Left lung (tissue), 10 donors: Measurements from ENCODE around the gene LCN10. TPM values are rescaled to one million over a fixed set of nuclear protein-coding genes. Genes with fewer than 3 reads are reported as not detected.

ENCODE experiments used
- ATAC-seq: fragments of 200-7000 bp; cut with Tn5 transposase; one replicate; pipeline ENCODE4 v1.9.1; 2020; ENCODE audit warnings: moderate library complexity
- DNase-seq, 4 donors: peaks; one replicate each; pipeline ENCODE4 v3.0.0-alpha.2; 2013 to 2020
- H3K27ac ChIP-seq, 2 donors: fragments of 200-600 bp; sonication (generic) in 1 of 2; one replicate each; pipeline versions ENCODE4 v1.5.0 to v1.8.0; 2020 to 2021
- H3K27me3 ChIP-seq, 2 donors: fragments of 200-600 bp; sonication (generic) in 1 of 2; one replicate each; pipeline versions ENCODE4 v1.5.0 to v1.8.0; 2020 to 2021
- H3K36me3 ChIP-seq, 2 donors: fragments of 200-600 bp; sonication (generic) in 1 of 2; one replicate each; pipeline versions ENCODE4 v1.5.0 to v1.8.0; 2020 to 2021
- H3K4me1 ChIP-seq, 2 donors: fragments of 200-600 bp; one replicate each; pipeline ENCODE4 v1.8.0; 2021
- H3K4me3 ChIP-seq, 2 donors: fragments of 200-600 bp; sonication (generic) in 1 of 2; one replicate each; pipeline versions ENCODE4 v1.5.0 to v1.8.0; 2020 to 2021; ENCODE audit warnings: mild to moderate bottlenecking in 1 of 2
- H3K9me3 ChIP-seq, 2 donors: fragments of 200-600 bp; sonication (generic) in 1 of 2; one replicate each; pipeline versions ENCODE4 v1.5.0 to v1.8.0; 2020 to 2021
- CTCF ChIP-seq, 2 donors: fragments of 200-600 bp; sonication (generic) in 1 of 2; IDR thresholded peaks; one replicate each; pipeline versions ENCODE4 v1.5.0 to v1.8.0; 2021; ENCODE audit warnings: antibody characterized with exemption in 2 of 2
- intact Hi-C, 2 donors: fragments of 100-400 bp; cut with DNase I; formaldehyde crosslinking; loops; one replicate each; pipeline versions ENCODE4 v1.11.2 to v1.14.2; 2022
- polyA plus RNA-seq, 6 donors: library from polyadenylated mRNA; unstranded; fragments of 120-200 nt; gene quantifications; one replicate each; pipeline ENCODE4 v1.2.1, GENCODE V29; 2013; ENCODE audit not compliant: insufficient read length in 6 of 6
- total RNA-seq, 2 donors: library from RNA; stranded (reverse); fragmentation: NEBNext Ultra II Directional; extraction: Animal tissue kit (Norgen Biotek cat#: 25700); gene quantifications; one replicate each; pipeline ENCODE4 v1.2.1, GENCODE V29; 2021
- donor health status: DM: no; HTN: yes; CAD: no.
- donor health status: DM: no; HTN: no; CAD: no.

The LCN10 gene
- total and polyA plus RNA-seq, 8 donors, result 0.11 to 10.0 (median 0.28) TPM; not detected in 2

GRCh38 chr9:136723989-136724388 is 18.8 kb downstream of the LCN10 start:
- no peak for TF ChIP-seq CTCF (IDR thresholded peaks at IDR 0.05)
- Histone ChIP-seq H3K27me3 (peaks cover 0 to 8% of the 10 kb centered on the region in 2 donors), H3K9me3 (no peaks in the 10 kb centered on the region), H3K36me3 (peaks cover 0 to 63% of the 10 kb centered on the region in 2 donors), H3K4me1 (peaks cover 23 to 91% of the 10 kb centered on the region in 2 donors), H3K4me3 (peak overlapping the region in 1 of 2 donors; percentile 2), H3K27ac (no peak overlapping the region)
- DNase-seq (no peak), ATAC-seq (no peak)
- intact Hi-C loops, result no loop called here

- Histone ChIP-seq H3K36me3 (peaks cover 0 to 63% of the 10 kb centered on the region in 2 donors), H3K9me3 (no peaks in the 10 kb centered on the region), H3K4me1 (peaks cover 23 to 91% of the 10 kb centered on the region in 2 donors), H3K4me3 (no peak overlapping the region), H3K27ac (no peak overlapping the region), H3K27me3 (peaks cover 0 to 6% of the 10 kb centered on the region in 2 donors)
- DNase-seq (peak in 1 of 4 donors; percentile 63), ATAC-seq (no peak)
- TF ChIP-seq CTCF (IDR thresholded peaks at IDR 0.05), result no peak
- intact Hi-C loops, result no loop called here
Measured at GRCh38 chr9:136723362-136723976, 19.3 kb downstream of the LCN10 start.

DNA sequence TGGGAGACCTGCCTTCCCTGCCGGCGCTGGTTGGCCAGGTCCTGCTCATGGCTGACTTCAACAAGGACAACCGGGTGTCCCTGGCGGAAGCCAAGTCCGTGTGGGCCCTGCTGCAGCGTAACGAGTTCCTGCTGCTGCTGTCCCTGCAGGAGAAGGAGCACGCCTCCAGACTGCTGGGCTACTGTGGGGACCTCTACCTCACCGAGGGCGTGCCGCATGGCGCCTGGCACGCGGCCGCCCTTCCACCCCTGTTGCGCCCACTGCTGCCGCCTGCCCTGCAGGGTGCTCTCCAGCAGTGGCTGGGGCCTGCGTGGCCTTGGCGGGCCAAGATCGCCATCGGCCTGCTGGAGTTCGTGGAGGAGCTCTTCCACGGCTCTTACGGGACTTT is 19.8 kb downstream of the LCN10 start:
- intact Hi-C loops, result no loop called here
- no peak for ATAC-seq
- no peak for TF ChIP-seq CTCF (IDR thresholded peaks at IDR 0.05)
- DNase-seq, result peak in 1 of 4 donors; percentile 75
- Histone ChIP-seq H3K4me3 (no peak overlapping the region), H3K9me3 (no peaks in the 10 kb centered on the region), H3K27me3 (peaks cover 0 to 7% of the 10 kb centered on the region in 2 donors), H3K27ac (no peak overlapping the region), H3K4me1 (peaks cover 23 to 90% of the 10 kb centered on the region in 2 donors), H3K36me3 (peaks cover 0 to 63% of the 10 kb centered on the region in 2 donors)

GRCh38 chr9:136722093-136722968 is 20.4 kb downstream of the LCN10 start:
- Histone ChIP-seq H3K9me3 (no peaks in the 10 kb centered on the region), H3K36me3 (peaks cover 0 to 63% of the 10 kb centered on the region in 2 donors), H3K4me1 (peaks cover 23 to 88% of the 10 kb centered on the region in 2 donors), H3K4me3 (no peak overlapping the region), H3K27ac (peak overlapping the region in 1 of 2 donors; percentile 64), H3K27me3 (peaks cover 0 to 9% of the 10 kb centered on the region in 2 donors)
- no peak for TF ChIP-seq CTCF (IDR thresholded peaks at IDR 0.05)
- intact Hi-C loops, result no loop called here
- ATAC-seq (no peak), DNase-seq (peak in 1 of 4 donors; percentile 76)
